Effector memory CD8-positive, alpha-beta T cell (primary cell): ENCODE results near the gene TMEM181.
"Not testable (repeated sequence)": the region's sequence is repeated elsewhere in the genome, so short reads cannot be mapped to it uniquely, and the experiment has no call there.

Experiments used
- ATAC-seq: fragments of 150-1000 bp; cut with Tn5 transposase; replicated peaks from 2 replicates; pipeline ENCODE4 v1.10.0; 2021; ENCODE audit warnings: mild to moderate bottlenecking, moderate library complexity
- DNase-seq, 3 experiments: peaks; one replicate each; pipeline ENCODE4 v3.0.0; 2021
- H3K27ac Mint-ChIP-seq, 2 donors: one replicate each; pipeline ENCODE4 v1.8.0; 2022; ENCODE audit warnings: mild to moderate bottlenecking in 2 of 2, mixed read lengths in 2 of 2, moderate library complexity in 2 of 2
- H3K27me3 Mint-ChIP-seq, 2 donors: one replicate each; pipeline ENCODE4 v1.8.0; 2022; ENCODE audit warnings: mixed read lengths in 2 of 2
- H3K36me3 Mint-ChIP-seq: one replicate; pipeline ENCODE4 v1.8.0; 2022; ENCODE audit warnings: mild to moderate bottlenecking, moderate library complexity, mixed read lengths; ENCODE audit not compliant: insufficient read depth
- H3K4me1 Mint-ChIP-seq, 2 donors: one replicate each; pipeline ENCODE4 v1.8.0; 2022; ENCODE audit warnings: low read depth in 2 of 2, mixed read lengths in 2 of 2
- H3K4me3 Mint-ChIP-seq, 2 donors: one replicate each; pipeline ENCODE4 v1.8.0; 2022; ENCODE audit warnings: mild to moderate bottlenecking in 2 of 2, mixed read lengths in 2 of 2, moderate library complexity in 2 of 2
- H3K9me3 Mint-ChIP-seq, 2 donors: one replicate each; pipeline ENCODE4 v1.8.0; 2022; ENCODE audit warnings: mixed read lengths in 2 of 2

The TMEM181 gene

DNA sequence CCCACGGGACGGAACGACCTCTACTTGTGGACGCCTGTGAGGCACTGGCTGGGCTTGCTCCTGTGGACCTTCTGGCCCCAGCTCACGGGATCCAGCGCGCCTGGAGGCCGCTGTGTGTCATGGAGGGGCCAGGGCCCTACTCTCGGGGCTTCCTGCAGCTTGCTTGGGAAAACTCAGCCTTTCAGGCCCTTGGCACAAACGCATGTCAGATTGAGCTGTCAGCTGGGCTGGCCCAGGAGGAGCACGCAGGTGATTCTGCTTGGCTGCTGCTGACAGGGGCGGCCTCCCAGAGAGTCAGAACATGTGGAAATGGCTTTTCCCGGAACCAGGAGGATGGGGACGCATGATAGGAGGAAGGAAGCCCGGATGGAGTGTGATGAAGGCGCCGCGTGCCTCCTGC is 39.7 kb downstream of the TMEM181 start:
- Mint-ChIP-seq H3K4me3 (no peak overlapping the region), H3K9me3 (no peaks in the 10 kb centered on the region), H3K27me3 (no peaks in the 10 kb centered on the region), H3K36me3 (peaks cover 67% of the 10 kb centered on the region), H3K27ac (no peak overlapping the region), H3K4me1 (peaks cover 10 to 22% of the 10 kb centered on the region in 2 donors)
- DNase-seq: no peak
- no peak for ATAC-seq

DNA sequence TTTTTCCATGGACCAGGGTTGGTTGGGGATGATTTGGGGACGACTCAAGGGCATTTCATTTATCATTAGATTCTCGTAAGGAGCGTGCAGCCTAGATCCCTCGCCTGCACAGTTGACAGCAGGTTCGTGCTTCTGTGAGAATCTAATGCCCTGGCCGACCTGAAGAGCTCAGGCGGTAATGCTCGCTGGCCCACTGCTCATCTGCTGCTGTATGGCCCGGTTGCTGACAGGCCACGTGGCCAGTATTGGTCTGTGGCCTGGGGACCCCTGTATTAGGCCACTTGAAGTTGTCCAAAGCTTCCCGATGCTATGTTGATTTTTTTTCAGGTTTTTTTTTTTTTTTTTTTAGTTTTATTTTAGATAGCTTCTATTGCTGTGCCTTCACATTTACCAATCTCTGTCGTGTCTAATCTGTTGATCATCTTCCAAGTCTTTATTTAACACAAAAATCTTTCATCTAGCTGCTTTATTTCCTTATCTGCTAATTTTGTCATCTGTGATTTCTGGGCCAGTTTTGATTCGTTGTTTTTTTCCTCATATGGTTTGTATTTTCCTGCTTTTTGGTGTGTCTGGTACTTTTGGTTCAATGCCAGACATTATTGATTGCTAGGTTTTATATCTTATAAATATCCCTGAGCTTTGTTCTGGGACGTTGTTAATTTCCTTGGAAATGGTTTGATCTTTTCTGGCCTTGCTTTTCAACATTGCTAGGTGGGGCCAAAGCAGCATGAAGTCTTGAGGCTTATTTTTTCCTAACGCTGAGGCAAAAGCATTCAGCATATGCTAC is 43.6 kb downstream of the TMEM181 start:
- Mint-ChIP-seq H3K4me1 (peaks cover 13 to 25% of the 10 kb centered on the region in 2 donors), H3K36me3 (peaks cover 72% of the 10 kb centered on the region), H3K4me3 (no peak overlapping the region), H3K27me3 (no peaks in the 10 kb centered on the region), H3K9me3 (no peaks in the 10 kb centered on the region), H3K27ac (peak overlapping the region; percentile 59 to 70)
- no peak for ATAC-seq
- no peak for DNase-seq

DNA sequence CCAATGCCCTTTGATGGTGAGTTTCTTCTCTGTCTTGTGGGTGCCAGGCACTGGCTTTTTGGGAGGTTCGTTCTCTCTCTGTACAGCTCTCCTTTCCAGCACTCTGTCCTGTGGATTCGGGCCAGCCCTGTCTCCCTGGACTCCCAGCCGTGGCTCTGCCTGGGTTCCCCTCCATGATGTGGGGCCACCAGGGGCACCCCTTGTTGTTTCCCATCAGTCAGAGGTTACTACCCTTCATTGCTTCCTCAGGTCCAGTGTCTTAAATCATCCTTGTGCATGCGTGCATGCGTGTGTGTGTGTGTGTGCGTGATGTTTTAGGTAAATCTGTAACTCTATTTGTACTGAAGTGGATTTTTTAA is 44.1 kb downstream of the TMEM181 start:
- ATAC-seq (no peak), DNase-seq (no peak)
- no peak overlapping the region for H3K4me3 Mint-ChIP-seq
- H3K27me3 Mint-ChIP-seq: no peaks in the 10 kb centered on the region
- H3K27ac Mint-ChIP-seq: peak overlapping the region in 1 of 2 donors; percentile 59
- no peaks in the 10 kb centered on the region for H3K9me3 Mint-ChIP-seq
- peaks cover 13 to 23% of the 10 kb centered on the region in 2 donors for H3K4me1 Mint-ChIP-seq
- H3K36me3 Mint-ChIP-seq: peaks cover 72% of the 10 kb centered on the region

DNA sequence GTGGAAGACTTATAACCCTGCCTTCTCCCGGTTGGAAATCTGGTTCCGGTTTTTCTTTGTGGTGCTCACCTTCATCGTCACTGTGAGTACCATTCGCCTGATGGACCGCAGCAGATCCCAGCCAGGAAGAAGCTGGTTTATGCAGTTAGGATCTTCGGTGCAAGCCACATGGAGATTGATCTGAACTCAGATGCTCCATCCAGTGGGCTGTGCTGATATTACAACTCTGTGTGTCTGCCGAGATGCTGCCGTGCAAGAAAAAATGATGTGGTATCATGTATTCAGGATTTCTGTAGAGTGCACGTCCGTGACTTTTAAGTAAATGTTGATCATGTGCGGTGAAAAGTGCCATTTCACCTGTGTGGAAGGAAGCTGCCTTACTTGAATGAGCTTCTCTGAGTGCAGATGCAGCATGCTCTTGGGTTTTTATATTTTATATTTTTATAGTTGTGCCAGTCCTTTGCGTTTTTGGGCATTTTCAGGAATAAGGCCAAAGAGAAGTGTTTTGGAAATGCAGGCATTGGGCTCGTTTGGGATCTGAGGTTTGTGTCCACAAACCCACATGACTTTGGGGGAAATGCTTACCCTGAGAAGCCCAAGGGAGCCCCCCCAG is 45.5 kb downstream of the TMEM181 start:
- H3K27me3 Mint-ChIP-seq: no peaks in the 10 kb centered on the region
- DNase-seq: peak; percentile 44 to 58 (median 46)
- H3K36me3 Mint-ChIP-seq: peaks cover 72% of the 10 kb centered on the region
- peak; percentile 62 for ATAC-seq
- H3K4me1 Mint-ChIP-seq: peaks cover 11 to 21% of the 10 kb centered on the region in 2 donors
- H3K9me3 Mint-ChIP-seq: no peaks in the 10 kb centered on the region
- H3K27ac Mint-ChIP-seq: peak overlapping the region; percentile 59 to 86
- H3K4me3 Mint-ChIP-seq: no peak overlapping the region

DNA sequence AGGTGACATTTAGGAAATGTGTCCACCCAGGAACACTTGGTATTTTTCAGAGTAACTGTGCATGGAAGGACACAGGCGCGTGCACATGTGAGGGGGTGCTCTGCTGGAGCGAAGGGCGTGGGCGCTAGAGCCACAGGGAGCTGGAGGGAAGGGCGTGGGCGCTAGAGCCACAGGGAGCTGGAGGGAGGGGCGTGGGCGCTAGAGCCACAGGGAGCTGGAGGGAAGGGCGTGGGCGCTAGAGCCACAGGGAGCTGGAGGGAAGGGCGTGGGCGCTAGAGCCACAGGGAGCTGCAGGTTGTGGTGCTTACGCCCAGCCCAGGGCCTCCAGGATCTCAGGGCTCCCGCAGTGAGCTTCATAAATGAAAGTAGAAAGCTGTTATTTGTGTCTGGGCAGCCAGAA is 46.1 kb downstream of the TMEM181 start:
- not testable (repeated sequence) for ATAC-seq, H3K4me3 Mint-ChIP-seq, DNase-seq, H3K27me3 Mint-ChIP-seq, H3K9me3 Mint-ChIP-seq
- Mint-ChIP-seq H3K36me3 (peaks cover 72% of the 10 kb centered on the region), H3K27ac (peak overlapping the region; percentile 59 to 86), H3K4me1 (peaks cover 13 to 21% of the 10 kb centered on the region in 2 donors)

DNA sequence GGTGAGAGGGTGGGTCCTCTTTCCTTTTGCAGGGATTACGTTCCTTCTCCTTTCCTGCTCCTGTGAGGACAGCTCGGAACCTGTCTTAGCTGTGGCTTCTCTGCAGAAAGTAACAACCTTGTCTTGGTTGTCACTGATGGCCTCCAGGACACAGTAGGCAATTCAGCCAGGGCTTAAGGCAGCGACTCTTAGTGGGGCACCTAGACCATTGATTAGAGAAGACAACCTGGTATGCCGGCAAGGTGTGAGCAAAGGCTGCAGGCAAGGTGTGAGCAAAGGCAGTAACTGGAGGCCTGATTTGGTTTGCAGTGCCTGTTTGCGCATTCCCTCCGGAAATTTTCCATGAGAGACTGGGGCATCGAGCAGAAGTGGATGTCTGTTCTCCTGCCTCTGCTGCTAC is 47.0 kb downstream of the TMEM181 start:
- Mint-ChIP-seq H3K27ac (no peak overlapping the region), H3K4me3 (no peak overlapping the region), H3K4me1 (peaks cover 16 to 21% of the 10 kb centered on the region in 2 donors), H3K27me3 (no peaks in the 10 kb centered on the region), H3K9me3 (no peaks in the 10 kb centered on the region), H3K36me3 (peaks cover 76% of the 10 kb centered on the region)
- ATAC-seq (no peak), DNase-seq (no peak)

DNA sequence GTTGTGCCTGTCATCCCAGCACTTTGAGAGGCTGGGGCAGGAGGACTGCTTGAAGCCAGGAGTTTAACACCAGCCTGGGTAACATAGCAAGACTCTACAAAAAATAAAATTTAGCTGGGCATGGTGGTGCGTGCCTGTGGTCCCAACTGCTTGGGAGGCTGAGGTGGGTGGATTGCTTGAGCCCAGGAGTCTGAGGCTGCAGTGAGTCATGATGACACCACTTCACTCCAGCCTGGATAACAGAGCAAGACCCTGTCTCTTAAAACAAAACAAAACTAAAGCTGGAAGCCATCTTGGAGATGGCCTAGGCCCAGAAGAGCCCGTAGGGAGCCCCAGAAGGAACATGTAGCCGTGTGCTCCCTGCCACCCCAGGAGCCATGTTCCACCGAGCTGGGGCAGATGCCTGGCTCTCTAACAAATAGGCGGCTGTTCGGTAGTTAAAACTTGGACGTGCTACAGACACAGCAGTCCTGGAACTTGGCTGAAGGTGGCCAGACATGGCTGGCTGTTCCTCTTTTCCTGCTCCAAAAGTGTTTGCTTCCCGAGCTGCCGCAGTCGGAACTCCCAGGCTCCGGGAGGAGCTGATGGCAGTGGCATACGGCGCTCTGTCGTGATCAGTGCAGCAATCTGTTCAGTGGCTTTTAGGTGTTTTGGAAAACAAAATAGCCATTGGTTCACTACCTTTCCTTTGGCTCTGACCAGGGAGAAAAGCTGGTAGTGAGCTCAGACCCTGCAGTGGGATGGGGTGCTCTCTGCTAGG is 47.7 kb downstream of the TMEM181 start:
- ATAC-seq (no peak), DNase-seq (no peak)
- no peak overlapping the region for H3K4me3 Mint-ChIP-seq
- H3K27ac Mint-ChIP-seq: no peak overlapping the region
- no peaks in the 10 kb centered on the region for H3K9me3 Mint-ChIP-seq
- H3K27me3 Mint-ChIP-seq: no peaks in the 10 kb centered on the region
- peaks cover 83% of the 10 kb centered on the region for H3K36me3 Mint-ChIP-seq
- peaks cover 16 to 21% of the 10 kb centered on the region in 2 donors for H3K4me1 Mint-ChIP-seq

DNA sequence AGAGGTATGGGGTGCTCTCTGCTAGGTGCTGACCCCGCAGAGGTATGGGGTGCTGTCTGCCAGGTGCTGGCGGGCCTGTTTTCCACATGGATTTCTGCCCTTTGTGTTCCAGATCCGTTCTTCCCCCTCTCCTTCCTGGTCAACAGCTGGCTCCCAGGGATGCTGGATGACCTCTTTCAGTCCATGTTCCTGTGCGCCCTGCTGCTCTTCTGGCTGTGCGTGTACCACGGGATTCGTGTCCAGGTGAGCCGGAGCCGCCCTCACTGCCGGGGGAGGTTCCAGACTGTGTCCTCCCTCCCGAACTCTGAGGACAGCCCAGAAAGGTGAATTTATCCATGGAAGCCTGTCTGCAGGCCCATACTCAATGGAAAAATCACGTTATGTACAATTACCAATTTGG is 48.3 kb downstream of the TMEM181 start:
- Mint-ChIP-seq H3K4me1 (peaks cover 13 to 16% of the 10 kb centered on the region in 2 donors), H3K36me3 (peaks cover 79% of the 10 kb centered on the region), H3K9me3 (no peaks in the 10 kb centered on the region), H3K4me3 (no peak overlapping the region), H3K27me3 (no peaks in the 10 kb centered on the region), H3K27ac (no peak overlapping the region)
- DNase-seq (no peak), ATAC-seq (no peak)

DNA sequence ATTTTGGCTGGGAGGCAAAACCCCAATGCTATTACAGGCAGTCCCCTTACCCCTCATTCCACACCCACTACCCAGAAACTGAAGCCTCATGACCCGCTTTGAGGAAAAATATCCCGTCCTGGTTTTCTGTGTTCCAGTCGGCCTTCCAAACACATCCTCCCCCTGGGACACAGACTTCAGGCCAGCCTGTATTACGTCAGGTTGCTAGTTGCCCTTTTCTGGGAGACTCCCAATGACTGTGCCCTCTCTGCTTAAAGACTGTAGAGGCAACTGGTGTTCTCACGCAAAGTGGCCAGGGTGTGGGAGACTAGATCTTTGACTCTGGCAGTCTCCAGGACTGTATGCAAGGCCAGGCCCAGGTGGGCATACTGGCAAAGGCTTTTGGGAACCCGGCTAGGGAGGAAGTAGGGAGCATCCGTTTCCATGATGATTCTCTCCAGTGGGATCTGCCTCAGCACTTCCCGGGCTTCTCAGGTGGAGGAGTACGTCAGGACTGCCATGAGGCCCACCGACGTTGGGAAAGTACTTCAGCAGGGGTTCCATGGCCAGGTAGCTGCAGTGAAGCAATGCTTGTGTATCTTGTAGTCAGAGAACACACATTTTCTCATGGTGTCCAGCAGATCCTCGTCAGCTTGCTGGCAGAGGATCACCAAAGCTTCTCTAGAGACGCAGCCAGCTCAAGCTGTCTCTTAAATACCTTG is 49.7 kb downstream of the TMEM181 start:
- H3K27ac Mint-ChIP-seq: peak overlapping the region; percentile 59 to 78
- peaks cover 71% of the 10 kb centered on the region for H3K36me3 Mint-ChIP-seq
- DNase-seq (no peak), ATAC-seq (no peak)
- H3K4me1 Mint-ChIP-seq: peaks cover 6 to 7% of the 10 kb centered on the region in 2 donors
- H3K4me3 Mint-ChIP-seq: no peak overlapping the region
- H3K9me3 Mint-ChIP-seq: no peaks in the 10 kb centered on the region
- no peaks in the 10 kb centered on the region for H3K27me3 Mint-ChIP-seq

DNA sequence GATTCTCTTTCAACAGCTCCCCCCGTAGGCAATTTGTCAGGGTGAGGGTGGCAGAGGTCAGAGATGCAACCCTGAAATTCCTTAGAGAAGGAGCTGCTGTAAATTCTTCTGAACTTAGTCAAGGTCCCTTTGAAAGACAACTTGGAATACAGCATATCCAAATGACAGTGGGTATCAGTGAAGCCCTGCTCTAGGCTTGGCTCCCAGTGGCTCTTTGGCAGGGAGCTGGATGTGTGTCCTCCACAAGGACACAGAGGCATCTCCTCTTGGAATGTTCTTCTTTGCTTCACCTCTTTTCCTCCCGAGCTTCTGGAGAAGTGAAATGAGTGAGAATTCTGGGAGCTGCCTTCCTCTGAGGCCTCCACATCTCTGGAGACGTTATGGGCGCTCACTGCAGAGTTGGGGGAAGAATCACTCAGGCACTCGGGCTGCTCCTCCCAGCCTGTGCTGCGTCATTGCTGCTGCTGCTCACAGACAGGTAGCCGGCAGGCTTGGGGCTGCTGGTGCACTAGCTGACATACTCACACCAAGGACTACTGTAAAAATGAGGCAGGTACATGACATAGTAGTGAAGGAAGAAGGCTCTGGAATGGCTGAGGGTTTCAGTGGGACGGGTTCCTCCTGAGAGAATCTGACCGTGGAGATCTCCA is 50.6 kb downstream of the TMEM181 start:
- Mint-ChIP-seq H3K27ac (peak overlapping the region; percentile 34 to 59), H3K36me3 (peaks cover 62% of the 10 kb centered on the region)

DNA sequence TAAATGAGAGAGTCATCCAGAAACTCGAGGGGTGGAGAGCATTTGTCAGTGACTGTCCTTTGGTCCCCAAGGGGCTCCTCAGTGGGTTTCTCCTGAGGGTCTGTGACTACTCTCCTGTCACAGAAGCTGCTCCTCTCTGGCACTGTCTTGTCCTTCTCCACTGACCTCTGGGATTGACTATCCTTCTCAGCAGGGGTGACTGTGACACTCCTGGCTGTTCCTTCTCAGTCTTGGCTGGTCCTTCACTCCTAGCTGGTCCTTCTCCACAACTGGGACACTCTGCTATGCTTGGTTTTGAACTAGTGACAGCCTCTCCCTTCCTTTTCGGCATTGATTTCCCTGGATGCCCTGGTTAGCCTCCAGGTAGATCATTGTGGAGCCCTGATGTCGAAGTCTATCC is 51.1 kb downstream of the TMEM181 start:
- no peaks in the 10 kb centered on the region for H3K27me3 Mint-ChIP-seq
- peaks cover 4 to 7% of the 10 kb centered on the region in 2 donors for H3K4me1 Mint-ChIP-seq
- ATAC-seq (no peak), DNase-seq (no peak)
- no peak overlapping the region for H3K4me3 Mint-ChIP-seq
- peaks cover 58% of the 10 kb centered on the region for H3K36me3 Mint-ChIP-seq
- H3K9me3 Mint-ChIP-seq: no peaks in the 10 kb centered on the region
- peak overlapping the region; percentile 34 to 59 for H3K27ac Mint-ChIP-seq

More for the DNA sequence above, 50.6 kb downstream of the TMEM181 start:
- no peak for ATAC-seq
- Mint-ChIP-seq H3K4me1 (peaks cover 4 to 9% of the 10 kb centered on the region in 2 donors), H3K9me3 (no peaks in the 10 kb centered on the region), H3K4me3 (no peak overlapping the region), H3K27me3 (no peaks in the 10 kb centered on the region)
- no peak for DNase-seq

DNA sequence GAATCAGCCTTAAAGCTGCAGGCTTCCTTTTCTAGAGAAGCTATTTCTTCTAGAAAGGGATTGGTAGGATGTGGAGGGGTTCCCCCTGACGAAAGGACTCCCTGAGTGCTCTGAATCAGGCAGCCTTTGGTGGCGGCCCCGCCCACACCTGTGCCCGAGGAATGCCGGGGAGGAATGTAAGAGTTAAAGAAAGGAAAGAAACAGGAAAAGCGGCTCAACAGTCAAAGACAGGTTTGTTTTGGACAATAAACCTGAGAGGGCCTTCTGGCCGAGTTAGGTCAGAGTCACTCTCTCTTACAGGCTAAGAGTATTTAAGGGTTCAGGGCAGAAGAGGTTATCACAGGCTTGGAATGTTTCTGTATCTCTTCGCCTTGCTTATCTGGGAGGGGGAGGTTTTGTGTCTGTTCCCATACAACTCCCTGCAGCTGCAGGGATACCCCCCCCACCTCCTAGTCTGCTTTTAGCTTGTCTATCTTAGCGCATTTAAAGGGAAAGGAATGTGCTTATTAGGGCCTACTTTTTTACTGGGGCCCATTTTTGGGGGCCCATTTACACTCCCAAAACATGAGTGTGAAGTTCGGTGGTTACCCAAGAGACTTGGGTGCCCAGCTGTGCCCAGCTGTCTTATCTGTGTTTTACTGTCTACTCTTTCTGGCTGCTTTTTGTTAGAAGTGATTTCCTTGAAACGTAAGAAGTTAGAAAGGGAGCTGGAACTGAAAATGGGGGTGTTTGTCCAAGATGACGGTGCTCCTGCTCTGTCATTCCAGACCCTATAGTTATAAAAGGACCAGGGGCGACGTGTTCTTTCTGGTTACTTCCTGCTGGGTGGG is 51.9 kb downstream of the TMEM181 start:
- Mint-ChIP-seq H3K36me3 (peaks cover 57% of the 10 kb centered on the region), H3K27ac (peak overlapping the region; percentile 34 to 59)
- no peak for ATAC-seq

More for the DNA sequence above, 51.9 kb downstream of the TMEM181 start:
- no peaks in the 10 kb centered on the region for H3K27me3 Mint-ChIP-seq
- H3K4me3 Mint-ChIP-seq: no peak overlapping the region
- H3K4me1 Mint-ChIP-seq: peaks cover 4 to 11% of the 10 kb centered on the region in 2 donors
- H3K9me3 Mint-ChIP-seq: no peaks in the 10 kb centered on the region
- no peak for DNase-seq
